Measurements from ENCODE around the gene WWC1.
"Not testable (repeated sequence)": the region's sequence is repeated elsewhere in the genome, so short reads cannot be mapped to it uniquely, and the experiment has no call there.

Gene WWC1

GRCh38 chr5:168308976-168309598 lies 17.6 kb downstream of the WWC1 start:
- DNase-seq (ENCODE audit: low spot score) = no peak

- DNase-seq (ENCODE audit: low spot score) = not testable (repeated sequence)
These were observed 19.1 kb downstream of the WWC1 start for GRCh38 chr5:168310541-168310940.

GRCh38 chr5:168311061-168311566 lies 19.7 kb downstream of the WWC1 start:
- no peak for DNase-seq (ENCODE audit: low spot score)

- DNase-seq (ENCODE audit: low spot score) = no peak
These were observed 21.3 kb downstream of the WWC1 start for GRCh38 chr5:168312606-168313295.

- DNase-seq (ENCODE audit: low spot score) = no peak
These were observed 22.3 kb downstream of the WWC1 start for GRCh38 chr5:168313596-168314204.

- DNase-seq (ENCODE audit: low spot score) = no peak
These were observed 23.4 kb downstream of the WWC1 start for GRCh38 chr5:168314735-168315411.

GRCh38 chr5:168315416-168316138 lies 24.1 kb downstream of the WWC1 start:
- no peak for DNase-seq (ENCODE audit: low spot score)

- no peak for DNase-seq (ENCODE audit: low spot score)
These were observed 24.7 kb downstream of the WWC1 start for GRCh38 chr5:168316139-168316578.

- DNase-seq (ENCODE audit: low spot score) = no peak
These were observed 25.7 kb downstream of the WWC1 start for GRCh38 chr5:168317096-168317520.

- DNase-seq (ENCODE audit: low spot score) = no peak
These were observed 26.2 kb downstream of the WWC1 start for GRCh38 chr5:168317521-168318147.

- DNase-seq (ENCODE audit: low spot score) = no peak
These were observed 26.8 kb downstream of the WWC1 start for GRCh38 chr5:168318240-168318639.

GRCh38 chr5:168319774-168320173 lies 28.3 kb downstream of the WWC1 start:
- no peak for DNase-seq (ENCODE audit: low spot score)

GRCh38 chr5:168320805-168321204 lies 29.4 kb downstream of the WWC1 start:
- no peak for DNase-seq (ENCODE audit: low spot score)

GRCh38 chr5:168324859-168325630 lies 33.6 kb downstream of the WWC1 start:
- no peak for DNase-seq (ENCODE audit: low spot score)

- DNase-seq (ENCODE audit: low spot score) = no peak
These were observed 35.6 kb downstream of the WWC1 start for GRCh38 chr5:168327019-168327421.

GRCh38 chr5:168327451-168327850 lies 36.0 kb downstream of the WWC1 start:
- no peak for DNase-seq (ENCODE audit: low spot score)

- no peak for DNase-seq (ENCODE audit: low spot score)
These were observed 36.5 kb downstream of the WWC1 start for GRCh38 chr5:168327994-168328393.

- DNase-seq (ENCODE audit: low spot score) = no peak
These were observed 37.4 kb downstream of the WWC1 start for GRCh38 chr5:168328814-168329213.

GRCh38 chr5:168329302-168329701 lies 37.9 kb downstream of the WWC1 start:
- DNase-seq (ENCODE audit: low spot score) = no peak

- DNase-seq (ENCODE audit: low spot score) = no peak
These were observed 40.6 kb downstream of the WWC1 start for GRCh38 chr5:168332042-168332441.

GRCh38 chr5:168334280-168334679 lies 42.8 kb downstream of the WWC1 start:
- no peak for DNase-seq (ENCODE audit: low spot score)

Measured in CD4-positive, alpha-beta T cell treated with Interleukin-15 for 4 hours (primary cell).